Heart left ventricle (tissue), 16 donors: Measurements from ENCODE around the gene CLN6. TPM values are rescaled to one million over a fixed set of nuclear protein-coding genes. Genes with fewer than 3 reads are reported as not detected.

Experiments
- ATAC-seq, 4 donors: fragments of 200-7000 bp; cut with Tn5 transposase; one replicate each; pipeline ENCODE4 v1.9.1; 2020 to 2022; ENCODE audit warnings: moderate library complexity in 4 of 4, mild to moderate bottlenecking in 3 of 4, moderate number of reproducible peaks in 1 of 4
- DNase-seq, 5 donors: peaks; one replicate each; pipeline ENCODE4 v3.0.0-alpha.2; 2020
- H3K27ac ChIP-seq, 12 donors: fragments of 200-600 bp; sonication (generic) in 4 of 12; one replicate each; pipeline versions ENCODE4 v1.5.0 to v1.8.0; 2016 to 2022; ENCODE audit warnings: mild to moderate bottlenecking in 2 of 12
- H3K27me3 ChIP-seq, 9 donors: fragments of 200-600 bp; sonication (generic) in 2 of 9; one replicate each; pipeline versions ENCODE4 v1.5.1 to v1.8.0; 2016 to 2022; ENCODE audit warnings: mild to moderate bottlenecking in 3 of 9
- H3K36me3 ChIP-seq, 9 donors: fragments of 200-600 bp; sonication (generic) in 2 of 9; one replicate each; pipeline versions ENCODE4 v1.5.0 to v1.8.0; 2018 to 2022; ENCODE audit warnings: mild to moderate bottlenecking in 2 of 9
- H3K4me1 ChIP-seq, 12 donors: fragments of 200-600 bp; sonication (generic) in 4 of 12; one replicate each; pipeline versions ENCODE4 v1.5.0 to v1.8.0; 2016 to 2022; ENCODE audit warnings: mild to moderate bottlenecking in 3 of 12
- H3K4me3 ChIP-seq, 12 donors: fragments of 200-600 bp; sonication (generic) in 4 of 12; one replicate each; pipeline versions ENCODE4 v1.5.0 to v1.8.0; 2017 to 2022; ENCODE audit warnings: mild to moderate bottlenecking in 9 of 12, moderate library complexity in 4 of 12
- H3K9me3 ChIP-seq, 12 donors: fragments of 200-600 bp; sonication (generic) in 4 of 12; one replicate each; pipeline versions ENCODE4 v1.5.0 to v1.8.0; 2016 to 2022; ENCODE audit warnings: mild to moderate bottlenecking in 1 of 12
- POLR2A ChIP-seq, 2 donors: fragments of 450-650 bp; IDR thresholded peaks; one replicate each; pipeline ENCODE4 v1.6.1; 2017; ENCODE audit warnings: antibody characterized with exemption in 2 of 2, mild to moderate bottlenecking in 2 of 2, moderate library complexity in 2 of 2
- WGBS, 4 donors: extraction: QIAGEN DNeasy Blood & Tissue Kit in 2 of 4; methylation state at CpG; one replicate each; pipeline versions ENCODE4 v1.1.5 to v1.1.7; 2013 to 2018; 5-methylcytosine and 5-hydroxymethylcytosine counted together
- intact Hi-C, 10 donors: fragments of 100-400 bp; cut with DNase I; formaldehyde crosslinking; loops; one replicate each; pipeline versions ENCODE4 v1.11.1 to v1.14.2; 2022
- polyA plus RNA-seq, 2 donors: library from polyadenylated mRNA; stranded (reverse); fragments of 200-250 nt; gene quantifications; one replicate each; pipeline ENCODE4 v1.2.3, GENCODE V29; 2013
- total RNA-seq, 9 donors: library from RNA; depleted of rRNA in 2 of 9; stranded (reverse); fragments of >200 nt in 2 of 9; fragmentation: NEBNext Ultra II Directional in 3 of 9; extraction: Animal tissue kit (Norgen Biotek cat#: 25700) in 3 of 9; gene quantifications; one replicate each; pipeline versions ENCODE4 v1.1.0 to v1.2.4, GENCODE V29; 2016 to 2023
- TF ChIP-seq, protein P1 (sequence below), 12 donors: fragments of 200-600 bp; sonication (generic) in 4 of 12; IDR thresholded peaks; one replicate each; pipeline versions ENCODE4 v1.5.0 to v1.8.0; 2018 to 2022; ENCODE audit warnings: antibody characterized with exemption in 12 of 12, mild to moderate bottlenecking in 5 of 12
- donor health status: ischemic (EF 13 %, LVEDD 7.1; RV severe dilation, severe dysfunction).
- donor health status: healthy with polysubstance abuse.
- donor health status: DM: no; HTN: yes; CAD: no.
- donor health status: DM: no; HTN: no; CAD: no.
- donor health status: ischemic (EF 25% LVEDD 6.9; RV normal size, moderate dysfunction).
- donor health status: ischemic (EF 25% LVEDD 5.7; RV mildly dilated, moderate dysfunction).
- donor health status: healthy.
- donor health status: DM: yes; HTN: yes; CAD: no.
- donor health status: ischemic (EF 35%, LVEDD 5.7; RV mildly dilated, moderate dysfunction).
- donor health status: nonischemic (EF 11% LVEDD 7.7; RV severe dilation, severe dysfunction).
- donor health status: DM: yes; HTN: yes; CAD: no.
- donor health status: PGD.
- donor health status: ischemic (EF 29% LVEDD 5.4; RV normal size, mild dysfunction).
- donor health status: nonischemic (EF 23%, LVEDD 6.1; RV moderate dilation, normal function).

Gene CLN6
- total and polyA plus RNA-seq, 11 donors, result 5.6 to 24.1 (median 8.9) TPM

GRCh38 chr15:68265674-68266073 is 36.1 kb upstream of the CLN6 start:
- no peak for TF ChIP-seq POLR2A (IDR thresholded peaks at IDR 0.05)
- TF ChIP-seq, protein P1, sequence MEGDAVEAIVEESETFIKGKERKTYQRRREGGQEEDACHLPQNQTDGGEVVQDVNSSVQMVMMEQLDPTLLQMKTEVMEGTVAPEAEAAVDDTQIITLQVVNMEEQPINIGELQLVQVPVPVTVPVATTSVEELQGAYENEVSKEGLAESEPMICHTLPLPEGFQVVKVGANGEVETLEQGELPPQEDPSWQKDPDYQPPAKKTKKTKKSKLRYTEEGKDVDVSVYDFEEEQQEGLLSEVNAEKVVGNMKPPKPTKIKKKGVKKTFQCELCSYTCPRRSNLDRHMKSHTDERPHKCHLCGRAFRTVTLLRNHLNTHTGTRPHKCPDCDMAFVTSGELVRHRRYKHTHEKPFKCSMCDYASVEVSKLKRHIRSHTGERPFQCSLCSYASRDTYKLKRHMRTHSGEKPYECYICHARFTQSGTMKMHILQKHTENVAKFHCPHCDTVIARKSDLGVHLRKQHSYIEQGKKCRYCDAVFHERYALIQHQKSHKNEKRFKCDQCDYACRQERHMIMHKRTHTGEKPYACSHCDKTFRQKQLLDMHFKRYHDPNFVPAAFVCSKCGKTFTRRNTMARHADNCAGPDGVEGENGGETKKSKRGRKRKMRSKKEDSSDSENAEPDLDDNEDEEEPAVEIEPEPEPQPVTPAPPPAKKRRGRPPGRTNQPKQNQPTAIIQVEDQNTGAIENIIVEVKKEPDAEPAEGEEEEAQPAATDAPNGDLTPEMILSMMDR (IDR thresholded peaks at IDR 0.05), result no peak
- Histone ChIP-seq H3K4me1 (no peaks in the 10 kb centered on the region), H3K4me3 (no peak overlapping the region), H3K27ac (no peak overlapping the region), H3K36me3 (no peaks in the 10 kb centered on the region), H3K27me3 (peaks cover 0 to 9% (median 0%) of the 10 kb centered on the region in 9 donors), H3K9me3 (no peaks in the 10 kb centered on the region)
- WGBS, 4 donors, result 84 to 92% (median 89%) methylated on average over 3 of the region's 3 CpGs
- intact Hi-C loops, result no loop called here
- no peak for ATAC-seq
- no peak for DNase-seq

- H3K36me3 ChIP-seq, result no peaks in the 10 kb centered on the region
- no peaks in the 10 kb centered on the region for H3K4me1 ChIP-seq
- H3K27ac ChIP-seq, result no peak overlapping the region
- intact Hi-C loops, result no loop called here
- WGBS, 4 donors, result 88 to 92% (median 90%) methylated on average over 4 of the region's 4 CpGs
- no peak for ATAC-seq
- no peak overlapping the region for H3K4me3 ChIP-seq
- DNase-seq, result no peak
- H3K9me3 ChIP-seq, result no peaks in the 10 kb centered on the region
- peaks cover 0 to 9% (median 0%) of the 10 kb centered on the region in 9 donors for H3K27me3 ChIP-seq
- TF ChIP-seq, protein P1 (IDR thresholded peaks at IDR 0.05), result no peak
Observed at GRCh38 chr15:68265081-68265480, 35.6 kb upstream of the CLN6 start.

GRCh38 chr15:68264282-68264681 is 34.8 kb upstream of the CLN6 start:
- Histone ChIP-seq H3K9me3 (no peaks in the 10 kb centered on the region), H3K4me3 (no peak overlapping the region), H3K36me3 (no peaks in the 10 kb centered on the region), H3K4me1 (peaks cover 0 to 6% (median 0%) of the 10 kb centered on the region in 12 donors), H3K27me3 (peaks cover 0 to 9% (median 0%) of the 10 kb centered on the region in 9 donors), H3K27ac (no peak overlapping the region)
- DNase-seq, result no peak
- intact Hi-C loops, result no loop called here
- ATAC-seq, result no peak
- 58 to 73% (median 61%) methylated on average over 2 of the region's 2 CpGs for WGBS, 4 donors
- no peak for TF ChIP-seq POLR2A (IDR thresholded peaks at IDR 0.05)
- TF ChIP-seq, protein P1 (IDR thresholded peaks at IDR 0.05), result no peak

- intact Hi-C loops, result no loop called here
- no peaks in the 10 kb centered on the region for H3K36me3 ChIP-seq
- TF ChIP-seq, protein P1 (IDR thresholded peaks at IDR 0.05), result no peak
- no peak for TF ChIP-seq POLR2A (IDR thresholded peaks at IDR 0.05)
- H3K27ac ChIP-seq, result no peak overlapping the region
- H3K27me3 ChIP-seq, result peaks cover 0 to 9% (median 0%) of the 10 kb centered on the region in 9 donors
- H3K4me3 ChIP-seq, result no peak overlapping the region
- H3K4me1 ChIP-seq, result peaks cover 0 to 10% (median 0%) of the 10 kb centered on the region in 12 donors
- no peak for ATAC-seq
- no peaks in the 10 kb centered on the region for H3K9me3 ChIP-seq
- DNase-seq, result no peak
- 56 to 67% (median 61%) methylated on average over 5 of the region's 5 CpGs for WGBS, 4 donors
Observed at GRCh38 chr15:68262514-68263356, 33.2 kb upstream of the CLN6 start.
